Vagina (tissue), 2 donors: ENCODE results near the gene PRDM2.

ENCODE experiments used
- CTCF ChIP-seq, 3 experiments: fragments of 450-650 bp in 2 of 3; fragments of 200-600 bp in 1 of 3; sonication (generic) in 1 of 3; IDR thresholded peaks; one replicate each; pipeline ENCODE4 v1.5.1; 2017 to 2019; ENCODE audit warnings: antibody characterized with exemption in 3 of 3, mild to moderate bottlenecking in 2 of 3, moderate library complexity in 2 of 3
- POLR2A ChIP-seq, 2 donors: fragments of 450-650 bp; IDR thresholded peaks; one replicate each; pipeline ENCODE4 v1.6.1; 2017; ENCODE audit warnings: antibody characterized with exemption in 2 of 2, mild to moderate bottlenecking in 2 of 2, moderate library complexity in 2 of 2
- POLR2AphosphoS5 ChIP-seq, 2 donors: sonication (generic); formaldehyde crosslinking; IDR thresholded peaks; one replicate each; pipeline ENCODE4 v1.9.0; 2017; ENCODE audit warnings: antibody characterized with exemption in 2 of 2, mild to moderate bottlenecking in 2 of 2, low read depth in 1 of 2; ENCODE audit not compliant: insufficient read depth in 1 of 2

- TF ChIP-seq CTCF (IDR thresholded peaks at IDR 0.05): no peak
- no peak for TF ChIP-seq POLR2A (IDR thresholded peaks at IDR 0.05)
- TF ChIP-seq POLR2AphosphoS5 (IDR thresholded peaks at IDR 0.05; ENCODE audit: insufficient read depth in 1 of 2, low read depth in 1 of 2): no peak
Observed at GRCh38 chr1:13683206-13683605, 16.8 kb upstream of the PRDM2 start.
